ENCODE measurements around the gene CA12.
"Not testable (repeated sequence)": the region's sequence is repeated elsewhere in the genome, so short reads cannot be mapped to it uniquely, and the experiment has no call there.

Gene CA12

GRCh38 chr15:63339006-63339766 lies 42.5 kb downstream of the CA12 start:
- in situ Hi-C loops (cut with MboI; ENCODE audit: low sequenced_read_pairs), result no loop called here

GRCh38 chr15:63338170-63338569 lies 43.5 kb downstream of the CA12 start:
- in situ Hi-C loops (cut with MboI; ENCODE audit: low sequenced_read_pairs), result no loop called here

- in situ Hi-C loops (cut with MboI; ENCODE audit: low sequenced_read_pairs), result no loop called here
These were observed 44.6 kb downstream of the CA12 start for GRCh38 chr15:63337046-63337445.

- in situ Hi-C loops (cut with MboI; ENCODE audit: low sequenced_read_pairs), result no loop called here
These were observed 46.0 kb downstream of the CA12 start for GRCh38 chr15:63335543-63336240.

GRCh38 chr15:63334821-63335220 lies 46.8 kb downstream of the CA12 start:
- in situ Hi-C loops (cut with MboI; ENCODE audit: low sequenced_read_pairs), result no loop called here

GRCh38 chr15:63332367-63333124 lies 49.1 kb downstream of the CA12 start:
- in situ Hi-C loops (cut with MboI; ENCODE audit: low sequenced_read_pairs), result no loop called here

- in situ Hi-C loops (cut with MboI; ENCODE audit: low sequenced_read_pairs), result no loop called here
These were observed 50.2 kb downstream of the CA12 start for GRCh38 chr15:63331456-63331855.

GRCh38 chr15:63330926-63331325 lies 50.7 kb downstream of the CA12 start:
- in situ Hi-C loops (cut with MboI; ENCODE audit: low sequenced_read_pairs), result no loop called here

GRCh38 chr15:63329567-63330350 lies 51.9 kb downstream of the CA12 start:
- in situ Hi-C loops (cut with MboI; ENCODE audit: low sequenced_read_pairs), result no loop called here

- in situ Hi-C loops (cut with MboI; ENCODE audit: low sequenced_read_pairs), result no loop called here
These were observed 53.8 kb downstream of the CA12 start for GRCh38 chr15:63327648-63328421.

- in situ Hi-C loops (cut with MboI; ENCODE audit: low sequenced_read_pairs), result no loop called here
These were observed 56.9 kb downstream of the CA12 start for GRCh38 chr15:63324770-63325169.

GRCh38 chr15:63323798-63324563 lies 57.7 kb downstream of the CA12 start:
- in situ Hi-C loops (cut with MboI; ENCODE audit: low sequenced_read_pairs), result no loop called here

- in situ Hi-C loops (cut with MboI; ENCODE audit: low sequenced_read_pairs), result no loop called here
These were observed 59.1 kb downstream of the CA12 start for GRCh38 chr15:63322541-63322940.

GRCh38 chr15:63321462-63321861 lies 60.2 kb downstream of the CA12 start:
- in situ Hi-C loops (cut with MboI; ENCODE audit: low sequenced_read_pairs), result no loop called here

GRCh38 chr15:63320981-63321380 lies 60.7 kb downstream of the CA12 start:
- in situ Hi-C loops (cut with MboI; ENCODE audit: low sequenced_read_pairs), result not testable (repeated sequence)

- in situ Hi-C loops (cut with MboI; ENCODE audit: low sequenced_read_pairs), result not testable (repeated sequence)
These were observed 61.2 kb downstream of the CA12 start for GRCh38 chr15:63320446-63320845.

GRCh38 chr15:63319065-63319464 lies 62.6 kb downstream of the CA12 start:
- in situ Hi-C loops (cut with MboI; ENCODE audit: low sequenced_read_pairs), result no loop called here

- in situ Hi-C loops (cut with MboI; ENCODE audit: low sequenced_read_pairs), result no loop called here
These were observed 63.3 kb downstream of the CA12 start for GRCh38 chr15:63318344-63318743.

- in situ Hi-C loops (cut with MboI; ENCODE audit: low sequenced_read_pairs), result no loop called here
These were observed 67.2 kb downstream of the CA12 start for GRCh38 chr15:63314409-63314808.
